ENCODE results near the gene MRPS12. TPM values are rescaled to one million over a fixed set of nuclear protein-coding genes. Genes with fewer than 3 reads are reported as not detected.
A peak's percentile ranks its signal among the peaks of the same experiment; 100 is the strongest.
"Not testable (repeated sequence)": the region's sequence is repeated elsewhere in the genome, so short reads cannot be mapped to it uniquely, and the experiment has no call there.

MRPS12 gene
- total RNA-seq = 10 to 100 TPM; 36.7 to 47.5 TPM

DNA sequence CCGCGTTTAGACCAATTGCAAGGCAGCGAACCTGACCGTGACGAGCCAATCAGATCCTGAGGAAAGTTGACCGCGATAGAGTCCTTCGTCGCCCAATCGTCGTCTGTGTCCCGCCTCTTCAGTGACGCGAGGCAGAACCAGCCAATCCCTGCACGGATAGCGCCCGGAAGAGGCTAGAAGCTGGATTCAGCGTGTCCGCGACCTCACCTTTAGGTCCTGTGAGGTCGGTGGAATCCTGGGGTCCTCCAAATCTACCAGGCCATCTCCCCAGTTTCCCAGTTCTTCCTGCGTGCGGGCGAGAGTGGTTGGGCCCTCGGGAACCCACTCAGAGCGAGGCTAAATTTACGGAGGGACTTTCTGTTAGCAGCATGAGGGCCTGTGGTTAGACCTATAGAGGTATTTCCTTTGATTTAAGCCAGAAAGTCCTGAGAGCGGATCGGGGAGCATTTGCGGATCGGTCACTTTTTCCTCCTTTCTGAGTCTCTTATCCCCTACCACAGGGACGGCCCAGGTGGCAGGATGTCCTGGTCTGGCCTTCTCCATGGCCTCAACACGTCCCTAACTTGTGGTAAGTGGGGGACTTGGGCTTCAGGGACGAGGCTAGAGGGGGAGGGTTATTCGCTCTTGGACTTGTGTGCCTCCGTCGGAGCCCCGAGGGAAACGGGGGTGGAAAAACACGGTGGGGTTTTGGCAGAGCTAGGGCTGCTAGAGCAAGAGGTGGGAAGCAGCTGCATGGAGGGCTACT lies at the start of gene MRPS12:
TSS of gene MRPS12 (plus strand) at position 169 of the 745 bp plus-strand sequence. CDS start at position 520, 351 bp downstream.
- H3K36me3 Mint-ChIP-seq = peaks cover 30% of the 10 kb centered on the region
- peaks cover 29% of the 10 kb centered on the region for H3K4me1 Mint-ChIP-seq

GRCh38 chr19:38883286-38883685 lies 47.5 kb upstream of the MRPS12 start:
- no peak overlapping the region for H3K4me3 Mint-ChIP-seq
- POLR2A ChIA-PET = no interaction called here
- DNase-seq (no peak), ATAC-seq (ENCODE audit: low read depth) (no peak)
- no peaks in the 10 kb centered on the region for H3K9me3 Mint-ChIP-seq
- no peaks in the 10 kb centered on the region for H3K27me3 Mint-ChIP-seq
- peaks cover 6% of the 10 kb centered on the region for H3K4me1 Mint-ChIP-seq
- no peaks in the 10 kb centered on the region for H3K36me3 Mint-ChIP-seq
- no peak overlapping the region for H3K27ac Mint-ChIP-seq

More for the DNA sequence above, at the start of gene MRPS12:
- H3K27ac Mint-ChIP-seq = peak within 1 kb of the TSS; percentile 99
- no peaks in the 10 kb centered on the region for H3K27me3 Mint-ChIP-seq
- H3K9me3 Mint-ChIP-seq = peaks cover 6% of the 10 kb centered on the region
- H3K4me3 Mint-ChIP-seq = peak within 1 kb of the TSS; percentile 98
- peak; percentile 95 for DNase-seq
- POLR2A ChIA-PET = interaction anchor here (0.8 to 3.7 kb wide), 20 partner anchors 10 to 557 kb away, joined by 3 to 13 read pairs (median 6); partner anchors contain the start of genes ECH1, EIF3K, FAM98C and MAP4K1
- peak; percentile 92 for ATAC-seq (ENCODE audit: low read depth)

DNA sequence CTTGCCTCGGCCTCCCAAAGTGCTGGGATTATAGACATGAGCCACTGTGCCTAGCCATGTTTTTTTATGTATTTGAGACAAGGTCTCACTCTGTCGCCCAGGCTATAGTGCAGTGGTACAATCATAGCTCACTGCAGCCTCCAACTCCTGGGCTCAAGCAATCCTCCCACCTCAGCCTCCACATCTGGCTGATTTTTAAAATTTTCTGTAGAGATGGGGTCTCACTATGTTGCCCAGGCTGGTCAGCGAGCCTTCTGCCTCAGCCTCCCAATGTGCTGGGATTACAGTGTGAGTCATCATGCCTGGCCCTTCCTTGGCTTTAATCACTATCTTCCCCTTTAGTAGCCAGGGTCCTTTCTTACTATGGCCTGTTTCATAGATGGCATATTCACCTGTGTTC lies 46.1 kb upstream of the MRPS12 start:
- ATAC-seq (ENCODE audit: low read depth); H3K9me3 Mint-ChIP-seq; H3K4me3 Mint-ChIP-seq; H3K4me1 Mint-ChIP-seq; H3K27ac Mint-ChIP-seq; H3K27me3 Mint-ChIP-seq; DNase-seq; POLR2A ChIA-PET; H3K36me3 Mint-ChIP-seq: not testable (repeated sequence)

GRCh38 chr19:38888876-38889275 lies 41.9 kb upstream of the MRPS12 start:
- H3K27ac Mint-ChIP-seq = no peak overlapping the region
- no peaks in the 10 kb centered on the region for H3K36me3 Mint-ChIP-seq
- H3K4me3 Mint-ChIP-seq = no peak overlapping the region
- POLR2A ChIA-PET = no interaction called here
- no peak for DNase-seq
- H3K4me1 Mint-ChIP-seq = peaks cover 1% of the 10 kb centered on the region
- no peak for ATAC-seq (ENCODE audit: low read depth)
- no peaks in the 10 kb centered on the region for H3K27me3 Mint-ChIP-seq
- H3K9me3 Mint-ChIP-seq = no peaks in the 10 kb centered on the region

DNA sequence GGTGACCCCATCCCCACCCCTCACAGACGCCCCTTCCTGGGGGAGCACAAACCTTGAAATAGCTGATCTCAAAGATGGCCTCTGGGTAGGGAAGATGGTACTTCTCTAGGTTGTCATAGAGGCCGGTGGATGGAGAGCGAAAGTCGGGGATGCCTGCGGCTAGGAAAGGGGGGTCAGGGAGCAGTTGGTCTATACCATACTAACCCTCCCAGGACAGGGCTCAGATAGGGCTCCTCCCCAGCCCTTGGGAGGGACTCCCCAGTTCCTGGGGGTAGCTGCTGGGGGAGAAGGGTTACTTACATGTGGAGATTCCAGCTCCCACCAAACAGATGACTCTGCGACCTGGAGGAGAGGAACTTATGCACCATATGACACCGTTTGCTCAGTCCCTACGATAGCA lies 40.9 kb upstream of the MRPS12 start:
- Mint-ChIP-seq H3K36me3 (peaks cover 2% of the 10 kb centered on the region), H3K27me3 (no peaks in the 10 kb centered on the region), H3K4me3 (no peak overlapping the region), H3K4me1 (peaks cover 1% of the 10 kb centered on the region), H3K27ac (no peak overlapping the region), H3K9me3 (no peaks in the 10 kb centered on the region)
- DNase-seq = no peak
- POLR2A ChIA-PET = no interaction called here
- ATAC-seq (ENCODE audit: low read depth) = no peak

GRCh38 chr19:38890686-38891085 lies 40.1 kb upstream of the MRPS12 start:
- peaks cover 2% of the 10 kb centered on the region for H3K36me3 Mint-ChIP-seq
- no peaks in the 10 kb centered on the region for H3K27me3 Mint-ChIP-seq
- no peak for DNase-seq
- POLR2A ChIA-PET = no interaction called here
- no peaks in the 10 kb centered on the region for H3K9me3 Mint-ChIP-seq
- no peak overlapping the region for H3K4me3 Mint-ChIP-seq
- no peak overlapping the region for H3K27ac Mint-ChIP-seq
- no peak for ATAC-seq (ENCODE audit: low read depth)
- no peaks in the 10 kb centered on the region for H3K4me1 Mint-ChIP-seq

DNA sequence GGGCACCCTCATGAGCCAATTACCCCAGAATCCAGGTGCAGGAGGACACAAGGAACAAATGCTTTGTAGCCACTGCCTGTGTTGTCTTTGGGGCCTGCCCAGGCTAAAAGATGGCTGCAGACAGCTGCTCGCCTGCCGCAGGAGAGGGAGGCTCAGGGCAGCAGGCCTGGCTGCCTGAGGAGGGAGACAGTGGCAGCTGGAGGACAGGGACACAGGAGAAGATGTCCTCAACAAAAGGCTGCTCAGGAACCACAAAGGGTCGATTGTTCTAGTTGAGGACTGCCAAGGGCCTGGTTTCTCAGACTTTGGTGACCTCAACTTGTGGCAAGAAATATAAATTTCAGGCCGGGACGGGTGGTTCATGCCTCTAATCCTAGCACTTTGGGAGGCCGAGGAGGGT lies 39.0 kb upstream of the MRPS12 start:
- peaks cover 2% of the 10 kb centered on the region for H3K36me3 Mint-ChIP-seq
- ATAC-seq (ENCODE audit: low read depth) (no peak), DNase-seq (no peak)
- no peak overlapping the region for H3K4me3 Mint-ChIP-seq
- H3K9me3 Mint-ChIP-seq = no peaks in the 10 kb centered on the region
- no peak overlapping the region for H3K27ac Mint-ChIP-seq
- no peaks in the 10 kb centered on the region for H3K27me3 Mint-ChIP-seq
- POLR2A ChIA-PET = interaction anchor here (1.1 kb wide), 1 partner anchor 14 kb away, joined by 3 read pairs; the partner anchor contains the start of gene RINL
- no peaks in the 10 kb centered on the region for H3K4me1 Mint-ChIP-seq

DNA sequence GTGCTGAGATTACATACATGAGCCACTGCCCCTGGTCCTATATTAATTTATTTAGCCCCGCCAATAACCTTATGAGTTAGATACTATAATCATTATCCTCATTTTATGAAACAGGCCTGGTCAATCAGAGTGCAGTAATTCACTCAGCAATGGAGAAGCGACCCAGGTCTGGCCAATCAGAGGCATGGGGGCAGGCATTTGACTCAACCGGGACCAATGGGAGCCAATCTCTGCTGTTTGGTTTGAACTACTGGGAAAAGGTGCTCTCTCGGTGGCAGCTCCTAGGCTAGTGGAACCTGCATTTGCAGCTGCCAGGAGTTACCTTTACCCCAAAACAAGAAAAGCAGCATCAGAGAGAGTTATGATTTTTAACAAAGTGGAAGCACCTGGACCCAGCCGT lies 37.9 kb upstream of the MRPS12 start:
- H3K9me3 Mint-ChIP-seq = no peaks in the 10 kb centered on the region
- H3K27ac Mint-ChIP-seq = no peak overlapping the region
- peaks cover 7% of the 10 kb centered on the region for H3K4me1 Mint-ChIP-seq
- DNase-seq (no peak), ATAC-seq (ENCODE audit: low read depth) (no peak)
- H3K36me3 Mint-ChIP-seq = peaks cover 2% of the 10 kb centered on the region
- H3K4me3 Mint-ChIP-seq = no peak overlapping the region
- H3K27me3 Mint-ChIP-seq = no peaks in the 10 kb centered on the region
- POLR2A ChIA-PET = interaction anchor here (0.6 to 1.1 kb wide), 2 partner anchors 15 to 505 kb away, joined by 3 read pairs; partner anchors contain the start of genes GGN and RINL

DNA sequence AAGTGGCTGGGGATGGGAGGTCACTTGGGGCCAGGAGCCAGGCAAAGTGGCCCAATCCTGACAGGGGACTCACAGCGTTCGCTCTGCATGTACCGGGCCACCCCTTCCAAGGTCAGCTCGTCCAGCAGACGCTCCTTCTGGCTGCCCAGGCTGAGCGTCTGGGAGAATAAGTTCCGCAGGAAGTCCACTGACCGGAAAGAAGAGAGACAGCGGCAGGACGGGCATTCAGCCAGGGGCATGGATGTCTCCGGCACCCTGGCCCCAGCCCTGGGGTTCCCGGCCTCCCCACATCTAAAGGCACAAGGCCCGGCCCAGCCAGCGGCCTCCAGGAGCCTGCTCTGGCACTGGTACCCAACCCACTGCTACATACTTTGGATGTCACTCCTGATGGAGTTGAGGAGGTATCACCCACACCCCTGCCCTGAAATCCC lies 37.4 kb upstream of the MRPS12 start:
- DNase-seq (no peak), ATAC-seq (ENCODE audit: low read depth) (no peak)
- H3K4me3 Mint-ChIP-seq = no peak overlapping the region
- H3K27me3 Mint-ChIP-seq = no peaks in the 10 kb centered on the region
- peaks cover 9% of the 10 kb centered on the region for H3K4me1 Mint-ChIP-seq
- POLR2A ChIA-PET = interaction anchor here (0.6 to 1.2 kb wide), 2 partner anchors 15 to 505 kb away, joined by 3 to 5 read pairs; partner anchors contain the start of genes GGN and RINL
- peaks cover 2% of the 10 kb centered on the region for H3K36me3 Mint-ChIP-seq
- H3K27ac Mint-ChIP-seq = no peak overlapping the region
- no peaks in the 10 kb centered on the region for H3K9me3 Mint-ChIP-seq

GRCh38 chr19:38894968-38895367 lies 35.8 kb upstream of the MRPS12 start:
- no peak for DNase-seq
- Mint-ChIP-seq H3K9me3 (no peaks in the 10 kb centered on the region), H3K4me3 (no peak overlapping the region), H3K27me3 (no peaks in the 10 kb centered on the region), H3K27ac (peak overlapping the region; percentile 2), H3K4me1 (peaks cover 15% of the 10 kb centered on the region), H3K36me3 (peaks cover 5% of the 10 kb centered on the region)
- ATAC-seq (ENCODE audit: low read depth) = no peak
- POLR2A ChIA-PET = no interaction called here

GRCh38 chr19:38898788-38899446 lies 31.8 kb upstream of the MRPS12 start:
- H3K36me3 Mint-ChIP-seq = peaks cover 11% of the 10 kb centered on the region
- DNase-seq = no peak
- peaks cover 28% of the 10 kb centered on the region for H3K4me1 Mint-ChIP-seq
- peak overlapping the region; percentile 96 for H3K27ac Mint-ChIP-seq
- no peaks in the 10 kb centered on the region for H3K9me3 Mint-ChIP-seq
- no peaks in the 10 kb centered on the region for H3K27me3 Mint-ChIP-seq
- POLR2A ChIA-PET = interaction anchor here (1.0 to 1.2 kb wide), 2 partner anchors 19 to 20 kb away, joined by 3 to 4 read pairs; no protein-coding TSS in a partner anchor
- ATAC-seq (ENCODE audit: low read depth) = peak; percentile 0
- peak overlapping the region; percentile 96 for H3K4me3 Mint-ChIP-seq

GRCh38 chr19:38899447-38900201 lies 31.1 kb upstream of the MRPS12 start, which contains the start of the genes NFKBIB and SIRT2:
TSS of gene NFKBIB (plus strand) at chr19:38899969. CDS start at chr19:38900033, 64 bp downstream.
TSS of gene SIRT2 (minus strand) at chr19:38899618. CDS start at chr19:38899521, 97 bp downstream.
- ATAC-seq (ENCODE audit: low read depth) (peak; percentile 93), DNase-seq (peak; percentile 94)
- Mint-ChIP-seq H3K4me1 (peaks cover 32% of the 10 kb centered on the region), H3K27me3 (no peaks in the 10 kb centered on the region), H3K27ac (peak within 1 kb of the TSS; percentile 96), H3K36me3 (peaks cover 18% of the 10 kb centered on the region), H3K4me3 (peak within 1 kb of the TSS; percentile 96), H3K9me3 (no peaks in the 10 kb centered on the region)
- POLR2A ChIA-PET = interaction anchor here (0.6 to 2.5 kb wide), 12 partner anchors 21 to 525 kb away, joined by 3 to 13 read pairs (median 5); partner anchors contain the start of genes ECH1, EIF3K, FAM98C and MAP4K1

- peaks cover 33% of the 10 kb centered on the region for H3K4me1 Mint-ChIP-seq
- H3K4me3 Mint-ChIP-seq = peak overlapping the region; percentile 96
- POLR2A ChIA-PET = interaction anchor here (0.6 to 2.5 kb wide), 14 partner anchors 22 to 526 kb away, joined by 3 to 13 read pairs (median 4); partner anchors contain the start of genes ECH1, EIF3K, FAM98C and MAP4K1
Observed at GRCh38 chr19:38900202-38900629, 30.5 kb upstream of the MRPS12 start.

More at GRCh38 chr19:38900202-38900629, 30.5 kb upstream of the MRPS12 start:
- Mint-ChIP-seq H3K9me3 (no peaks in the 10 kb centered on the region), H3K27me3 (no peaks in the 10 kb centered on the region), H3K27ac (peak overlapping the region; percentile 85), H3K36me3 (peaks cover 20% of the 10 kb centered on the region)
- no peak for DNase-seq
- ATAC-seq (ENCODE audit: low read depth) = no peak
